Smooth muscle cell (in vitro differentiated cells): ENCODE results near the gene DDX53. TPM values are rescaled to one million over a fixed set of nuclear protein-coding genes. Genes with fewer than 3 reads are reported as not detected.

ENCODE experiments used
- DNase-seq: peaks from one replicate; lab custom pipeline; 2025; ENCODE audit not compliant: unreplicated experiment; lab: John Stamatoyannopoulos, UW
- H2AFZ ChIP-seq: fragments of 200-600 bp; sonication (generic); 2 replicates; pipeline ENCODE4 v1.6.0; 2016; ENCODE audit warnings: antibody characterized with exemption, low read depth, mild to moderate bottlenecking
- H3F3A ChIP-seq: fragments of 200-600 bp; sonication (generic); 2 replicates; pipeline ENCODE4 v1.6.0; 2017; ENCODE audit warnings: antibody characterized with exemption, low read depth
- H3K27ac ChIP-seq: fragments of 200-600 bp; sonication (generic); 2 replicates; pipeline ENCODE4 v1.5.1; 2016; ENCODE audit warnings: low read depth, mild to moderate bottlenecking
- H3K27me3 ChIP-seq: fragments of 200-600 bp; sonication (generic); 2 replicates; pipeline ENCODE4 v1.6.1; 2016; ENCODE audit warnings: low read depth, mild to moderate bottlenecking
- H3K36me3 ChIP-seq: fragments of 200-600 bp; sonication (generic); 2 replicates; pipeline ENCODE4 v1.5.1; 2016; ENCODE audit warnings: low read depth
- H3K4me1 ChIP-seq: fragments of 200-600 bp; sonication (generic); 2 replicates; pipeline ENCODE4 v1.5.1; 2016; ENCODE audit warnings: low read depth
- H3K4me2 ChIP-seq: fragments of 200-600 bp; sonication (generic); 2 replicates; pipeline ENCODE4 v1.6.0; 2016; ENCODE audit warnings: mild to moderate bottlenecking
- H3K4me3 ChIP-seq: fragments of 200-600 bp; sonication (generic); 2 replicates; pipeline ENCODE4 v1.5.1; 2016; ENCODE audit warnings: mild to moderate bottlenecking
- H3K79me2 ChIP-seq: fragments of 200-600 bp; sonication (generic); 2 replicates; pipeline ENCODE4 v1.6.0; 2016; ENCODE audit warnings: low read depth, mild to moderate bottlenecking
- H3K9ac ChIP-seq: fragments of 200-600 bp; sonication (generic); 2 replicates; pipeline ENCODE4 v1.6.0; 2016; ENCODE audit warnings: low read depth
- H3K9me3 ChIP-seq: fragments of 200-600 bp; sonication (generic); replicated peaks from 2 replicates; pipeline ENCODE4 v1.5.1; 2016; ENCODE audit warnings: low read depth
- H4K20me1 ChIP-seq: fragments of 200-600 bp; sonication (generic); 2 replicates; pipeline ENCODE4 v1.6.0; 2016; ENCODE audit warnings: low read depth
- CTCF ChIP-seq: fragments of 200-600 bp; sonication (generic); IDR thresholded peaks from 2 replicates; pipeline ENCODE4 v1.5.1; 2017; ENCODE audit warnings: borderline replicate concordance, mild to moderate bottlenecking, antibody characterized with exemption; ENCODE audit not compliant: insufficient read depth, poor library complexity, severe bottlenecking
- WGBS: methylation state at CpG from one replicate; pipeline ENCODE4 v1.1.7; 2016; ENCODE audit warnings: low lambda C conversion rate; 5-methylcytosine and 5-hydroxymethylcytosine counted together
- polyA plus RNA-seq: library from polyadenylated mRNA; unstranded; fragments of >200 nt; fragmentation: Nextera tagmentation; extraction: Ambion mirVana; gene quantifications from 2 replicates; pipeline ENCODE4 v1.2.1, GENCODE V29; 2016
- total RNA-seq: library from RNA; depleted of rRNA; stranded (reverse); fragments of >200 nt; gene quantifications from 2 replicates; pipeline ENCODE4 v1.2.3, GENCODE V29; 2014

DDX53 gene
- total and polyA plus RNA-seq, 2 experiments from 2014 or later = not detected

- Histone ChIP-seq H3K27me3 (no peaks in the 10 kb centered on the region), H3K4me1 (no peaks in the 10 kb centered on the region), H3K4me2 (no peak overlapping the region), H3K79me2 (no peaks in the 10 kb centered on the region), H3K27ac (no peak overlapping the region), H3K9ac (no peak overlapping the region), H2AFZ (no peak overlapping the region), H3F3A (no peaks in the 10 kb centered on the region), H3K4me3 (no peak overlapping the region), H3K9me3 (no peaks in the 10 kb centered on the region), H4K20me1 (no peaks in the 10 kb centered on the region), H3K36me3 (no peaks in the 10 kb centered on the region)
- no peak for DNase-seq
- no peak for TF ChIP-seq CTCF
- WGBS = 89% methylated on average over 2 of the region's 2 CpGs
Observed at GRCh38 chrX:22958250-22958649, 41.5 kb upstream of the DDX53 start.

GRCh38 chrX:22959204-22959920 is 40.4 kb upstream of the DDX53 start:
- WGBS = 64% methylated on average over 4 of the region's 4 CpGs

GRCh38 chrX:22963196-22963595 is 36.6 kb upstream of the DDX53 start:
- peak overlapping the region; percentile 66 for H3K27ac ChIP-seq
- no peak overlapping the region for H2AFZ ChIP-seq
- no peak for DNase-seq
- WGBS = 55% methylated on average over 2 of the region's 2 CpGs
- H3K36me3 ChIP-seq = no peaks in the 10 kb centered on the region
- no peak overlapping the region for H3K4me3 ChIP-seq
- H4K20me1 ChIP-seq = no peaks in the 10 kb centered on the region
- H3K79me2 ChIP-seq = no peaks in the 10 kb centered on the region
- TF ChIP-seq CTCF = no peak
- no peak overlapping the region for H3K4me2 ChIP-seq
- H3K9ac ChIP-seq = no peak overlapping the region
- H3K4me1 ChIP-seq = no peaks in the 10 kb centered on the region
- H3K27me3 ChIP-seq = no peaks in the 10 kb centered on the region
- H3K9me3 ChIP-seq = no peaks in the 10 kb centered on the region
- no peaks in the 10 kb centered on the region for H3F3A ChIP-seq

More at GRCh38 chrX:22959204-22959920, 40.4 kb upstream of the DDX53 start:
- H3K4me1 ChIP-seq = no peaks in the 10 kb centered on the region
- no peak overlapping the region for H2AFZ ChIP-seq
- H3K36me3 ChIP-seq = no peaks in the 10 kb centered on the region
- H3K4me2 ChIP-seq = no peak overlapping the region
- H3F3A ChIP-seq = no peaks in the 10 kb centered on the region
- TF ChIP-seq CTCF = no peak
- no peak overlapping the region for H3K9ac ChIP-seq
- no peaks in the 10 kb centered on the region for H3K27me3 ChIP-seq
- H3K4me3 ChIP-seq = no peak overlapping the region
- H4K20me1 ChIP-seq = no peaks in the 10 kb centered on the region
- no peaks in the 10 kb centered on the region for H3K79me2 ChIP-seq
- no peaks in the 10 kb centered on the region for H3K9me3 ChIP-seq
- H3K27ac ChIP-seq = no peak overlapping the region
- DNase-seq = no peak

- H3K9me3 ChIP-seq = no peaks in the 10 kb centered on the region
- H2AFZ ChIP-seq = no peak overlapping the region
- H3K9ac ChIP-seq = no peak overlapping the region
- no peak overlapping the region for H3K4me2 ChIP-seq
- no peaks in the 10 kb centered on the region for H3K36me3 ChIP-seq
- no peaks in the 10 kb centered on the region for H3K4me1 ChIP-seq
- no peaks in the 10 kb centered on the region for H3K27me3 ChIP-seq
- no peaks in the 10 kb centered on the region for H3K79me2 ChIP-seq
- no peaks in the 10 kb centered on the region for H4K20me1 ChIP-seq
- H3K4me3 ChIP-seq = no peak overlapping the region
- H3F3A ChIP-seq = no peaks in the 10 kb centered on the region
- no peak overlapping the region for H3K27ac ChIP-seq
- no peak for DNase-seq
- 69% methylated on average over 2 of the region's 2 CpGs for WGBS
- TF ChIP-seq CTCF = no peak
Observed at GRCh38 chrX:22968494-22968893, 31.3 kb upstream of the DDX53 start.
